KOPT-K1 (cell line): ENCODE measurements around the gene CRYBG1.
"Not testable (repeated sequence)": the region's sequence is repeated elsewhere in the genome, so short reads cannot be mapped to it uniquely, and the experiment has no call there.

Experiments used
- H3K27ac ChIP-seq: fragments of 200-600 bp; sonication (generic); 2 replicates; pipeline ENCODE4 v1.5.1; 2016; ENCODE audit warnings: antibody characterized with exemption, mild to moderate bottlenecking, low read depth, low read length; ENCODE audit not compliant: poor library complexity, severe bottlenecking
- H3K36me3 ChIP-seq: fragments of 200-600 bp; sonication (generic); 2 replicates; pipeline ENCODE4 v1.5.1; 2017; ENCODE audit warnings: antibody characterized with exemption, mild to moderate bottlenecking, low read length, moderate library complexity; ENCODE audit not compliant: insufficient read depth
- H3K9me3 ChIP-seq: fragments of 200-600 bp; sonication (generic); 2 replicates; pipeline ENCODE4 v1.5.1; 2017; ENCODE audit warnings: antibody characterized with exemption, low read length, mild to moderate bottlenecking; ENCODE audit not compliant: insufficient read depth, poor library complexity, severe bottlenecking

CRYBG1 gene

GRCh38 chr6:106511288-106512047 lies 151.0 kb downstream of the CRYBG1 start:
- H3K36me3 ChIP-seq, result no peaks in the 10 kb centered on the region
- no peaks in the 10 kb centered on the region for H3K9me3 ChIP-seq
- peak overlapping the region; percentile 96 for H3K27ac ChIP-seq

GRCh38 chr6:106512048-106512967 lies 151.8 kb downstream of the CRYBG1 start:
- Histone ChIP-seq H3K9me3 (no peaks in the 10 kb centered on the region), H3K27ac (peak overlapping the region; percentile 96), H3K36me3 (no peaks in the 10 kb centered on the region)

- Histone ChIP-seq H3K27ac (peak overlapping the region; percentile 96), H3K36me3 (no peaks in the 10 kb centered on the region)
These were observed 152.6 kb downstream of the CRYBG1 start for GRCh38 chr6:106512968-106513574.

GRCh38 chr6:106513808-106514582 lies 153.5 kb downstream of the CRYBG1 start:
- no peaks in the 10 kb centered on the region for H3K36me3 ChIP-seq
- peak overlapping the region; percentile 96 for H3K27ac ChIP-seq
- H3K9me3 ChIP-seq, result no peaks in the 10 kb centered on the region

More at GRCh38 chr6:106512968-106513574, 152.6 kb downstream of the CRYBG1 start:
- no peaks in the 10 kb centered on the region for H3K9me3 ChIP-seq

- Histone ChIP-seq H3K9me3 (no peaks in the 10 kb centered on the region), H3K36me3 (no peaks in the 10 kb centered on the region), H3K27ac (peak overlapping the region; percentile 96)
These were observed 154.0 kb downstream of the CRYBG1 start for GRCh38 chr6:106514583-106514885.

- H3K9me3 ChIP-seq, H3K36me3 ChIP-seq: not testable (repeated sequence)
- peak overlapping the region; percentile 96 for H3K27ac ChIP-seq
These were observed 155.1 kb downstream of the CRYBG1 start for GRCh38 chr6:106515582-106515981.

- Histone ChIP-seq H3K27ac (peak overlapping the region; percentile 63), H3K9me3 (no peaks in the 10 kb centered on the region), H3K36me3 (no peaks in the 10 kb centered on the region)
These were observed 156.1 kb downstream of the CRYBG1 start for GRCh38 chr6:106516616-106517015.

- Histone ChIP-seq H3K36me3 (no peaks in the 10 kb centered on the region), H3K27ac (peak overlapping the region; percentile 99)
These were observed 157.2 kb downstream of the CRYBG1 start for GRCh38 chr6:106517706-106518105.

GRCh38 chr6:106518748-106519147 lies 158.2 kb downstream of the CRYBG1 start:
- Histone ChIP-seq H3K9me3 (no peaks in the 10 kb centered on the region), H3K27ac (peak overlapping the region; percentile 99)

More at GRCh38 chr6:106517706-106518105, 157.2 kb downstream of the CRYBG1 start:
- H3K9me3 ChIP-seq, result no peaks in the 10 kb centered on the region

GRCh38 chr6:106519460-106520394 lies 159.2 kb downstream of the CRYBG1 start:
- Histone ChIP-seq H3K36me3 (no peaks in the 10 kb centered on the region), H3K27ac (peak overlapping the region; percentile 99), H3K9me3 (no peaks in the 10 kb centered on the region)

More at GRCh38 chr6:106518748-106519147, 158.2 kb downstream of the CRYBG1 start:
- no peaks in the 10 kb centered on the region for H3K36me3 ChIP-seq

- no peaks in the 10 kb centered on the region for H3K9me3 ChIP-seq
- peaks cover under 1% of the 10 kb centered on the region; the same call in 1 of the 2 replicates for H3K36me3 ChIP-seq
- H3K27ac ChIP-seq, result peak overlapping the region; percentile 99
These were observed 160.3 kb downstream of the CRYBG1 start for GRCh38 chr6:106520711-106521401.

- Histone ChIP-seq H3K27ac (peak overlapping the region; percentile 99), H3K36me3 (peaks cover 19% of the 10 kb centered on the region), H3K9me3 (no peaks in the 10 kb centered on the region)
These were observed 162.2 kb downstream of the CRYBG1 start for GRCh38 chr6:106522562-106523250.
